Fibroblast of pulmonary artery (primary cell): ENCODE results near the gene SLC34A1.

ENCODE experiments used
- DNase-seq: peaks from one replicate; pipeline ENCODE4 v3.0.0-alpha.2; 2010; ENCODE audit warnings: low read depth
- H3K4me3 ChIP-seq: replicated peaks from 2 replicates; pipeline ENCODE4 v1.5.1; 2011; ENCODE audit warnings: low read depth, mild to moderate bottlenecking, control low read depth, low read length, moderate library complexity
- TF ChIP-seq, protein P1 (sequence below): IDR thresholded peaks from 2 replicates; pipeline ENCODE4 v1.5.1; 2011; ENCODE audit warnings: mild to moderate bottlenecking, control low read depth, low read length, inconsistent platforms; ENCODE audit errors: missing control alignments

Gene SLC34A1

DNA sequence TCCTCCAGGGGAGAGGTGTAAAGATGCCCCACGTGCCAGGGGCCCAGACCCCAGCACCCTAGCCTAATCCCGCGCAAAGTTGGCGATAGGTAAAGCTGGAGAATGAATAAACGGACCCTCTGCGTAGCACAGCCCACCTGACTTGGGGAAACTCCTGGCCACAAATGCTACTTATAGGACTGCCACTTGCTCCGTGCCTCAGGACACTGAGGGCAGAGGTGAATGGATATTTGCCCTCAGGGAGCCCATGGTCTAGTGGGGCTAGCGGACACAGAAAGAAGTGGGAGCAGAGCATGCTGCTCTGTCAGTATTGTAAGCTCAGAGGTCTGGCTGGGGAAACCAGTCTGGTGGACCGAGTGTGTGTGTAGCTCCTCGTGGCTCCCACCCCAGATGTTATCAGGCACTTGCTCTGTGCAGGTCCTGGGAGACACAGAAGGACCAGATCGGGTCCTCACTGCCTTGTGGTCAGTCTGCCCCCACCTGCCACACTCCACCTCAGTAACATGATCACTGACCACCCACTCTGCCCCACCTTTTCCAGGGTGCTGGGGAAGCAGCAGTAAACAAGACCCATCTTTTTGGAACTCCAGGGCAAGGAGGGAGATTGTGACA lies 43.1 kb downstream of the SLC34A1 start:
- no peak for DNase-seq

DNA sequence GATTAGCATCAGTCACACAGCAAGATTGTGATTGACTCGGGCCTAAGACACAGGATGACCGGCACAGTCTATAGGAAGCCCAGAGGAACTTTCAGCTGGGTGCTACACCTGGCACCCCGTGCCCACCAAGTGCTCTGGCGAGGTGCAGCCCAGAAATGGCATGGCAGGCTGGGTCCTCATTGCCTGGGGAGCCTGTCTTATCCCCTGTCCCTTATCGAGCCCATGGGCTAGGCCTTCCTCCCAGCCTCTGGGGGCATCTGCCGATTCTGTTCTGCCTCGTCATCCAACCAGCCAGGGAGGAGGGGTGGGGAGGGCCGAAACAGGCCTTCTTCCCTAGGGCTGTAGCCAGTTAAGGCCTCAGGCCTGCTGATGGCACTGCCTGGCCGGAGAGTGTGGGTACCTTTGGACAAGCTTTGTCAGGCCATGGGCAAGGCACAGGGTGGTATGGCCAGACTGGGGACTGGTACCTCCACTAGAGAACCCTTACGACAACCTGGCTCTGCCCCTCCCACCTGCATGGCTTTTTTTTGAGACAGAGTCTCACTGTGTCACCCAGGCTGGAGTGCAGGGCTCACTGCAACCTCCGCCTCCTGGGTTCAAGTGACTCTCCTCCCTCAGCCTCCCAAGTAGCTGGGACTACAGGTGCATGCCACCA lies 43.8 kb downstream of the SLC34A1 start:
- TF ChIP-seq, protein P1, sequence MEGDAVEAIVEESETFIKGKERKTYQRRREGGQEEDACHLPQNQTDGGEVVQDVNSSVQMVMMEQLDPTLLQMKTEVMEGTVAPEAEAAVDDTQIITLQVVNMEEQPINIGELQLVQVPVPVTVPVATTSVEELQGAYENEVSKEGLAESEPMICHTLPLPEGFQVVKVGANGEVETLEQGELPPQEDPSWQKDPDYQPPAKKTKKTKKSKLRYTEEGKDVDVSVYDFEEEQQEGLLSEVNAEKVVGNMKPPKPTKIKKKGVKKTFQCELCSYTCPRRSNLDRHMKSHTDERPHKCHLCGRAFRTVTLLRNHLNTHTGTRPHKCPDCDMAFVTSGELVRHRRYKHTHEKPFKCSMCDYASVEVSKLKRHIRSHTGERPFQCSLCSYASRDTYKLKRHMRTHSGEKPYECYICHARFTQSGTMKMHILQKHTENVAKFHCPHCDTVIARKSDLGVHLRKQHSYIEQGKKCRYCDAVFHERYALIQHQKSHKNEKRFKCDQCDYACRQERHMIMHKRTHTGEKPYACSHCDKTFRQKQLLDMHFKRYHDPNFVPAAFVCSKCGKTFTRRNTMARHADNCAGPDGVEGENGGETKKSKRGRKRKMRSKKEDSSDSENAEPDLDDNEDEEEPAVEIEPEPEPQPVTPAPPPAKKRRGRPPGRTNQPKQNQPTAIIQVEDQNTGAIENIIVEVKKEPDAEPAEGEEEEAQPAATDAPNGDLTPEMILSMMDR: no peak
- no peak overlapping the region for H3K4me3 ChIP-seq
- no peak for DNase-seq

More for the DNA sequence above, 43.1 kb downstream of the SLC34A1 start:
- TF ChIP-seq, protein P1: no peak
- peak overlapping the region; percentile 72 for H3K4me3 ChIP-seq

DNA sequence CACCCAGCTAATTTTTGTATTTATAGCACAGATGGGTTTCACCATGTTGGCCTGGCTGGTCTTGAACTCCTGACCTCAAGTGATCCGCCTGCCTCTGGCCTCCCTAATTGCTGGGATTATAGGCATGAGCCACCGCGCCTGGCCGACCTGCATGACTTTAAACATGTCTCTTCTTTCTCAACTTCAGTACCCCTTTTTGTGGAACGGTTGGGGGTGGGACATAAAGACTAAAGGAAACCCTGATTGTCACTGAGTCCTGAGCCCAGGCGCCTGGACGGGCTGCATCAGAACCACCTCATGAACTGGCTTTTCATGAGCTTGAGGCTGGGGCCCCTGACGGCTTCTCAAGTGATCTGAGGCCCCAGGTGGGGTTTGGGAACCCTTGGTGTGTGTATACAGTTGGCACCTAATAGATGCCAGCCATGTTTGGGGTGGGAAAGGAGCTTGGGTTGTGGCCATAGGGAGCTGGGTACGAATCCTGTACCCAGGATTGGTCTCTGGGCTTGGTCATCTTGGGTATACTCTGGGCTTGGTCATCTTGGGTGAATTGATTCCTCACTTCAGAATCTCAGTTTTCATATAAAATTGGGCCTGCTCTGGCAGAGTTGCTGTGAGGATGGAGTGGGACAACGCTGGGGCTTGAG lies 44.5 kb downstream of the SLC34A1 start:
- no peak for DNase-seq
- TF ChIP-seq, protein P1: no peak
- H3K4me3 ChIP-seq: no peak overlapping the region

DNA sequence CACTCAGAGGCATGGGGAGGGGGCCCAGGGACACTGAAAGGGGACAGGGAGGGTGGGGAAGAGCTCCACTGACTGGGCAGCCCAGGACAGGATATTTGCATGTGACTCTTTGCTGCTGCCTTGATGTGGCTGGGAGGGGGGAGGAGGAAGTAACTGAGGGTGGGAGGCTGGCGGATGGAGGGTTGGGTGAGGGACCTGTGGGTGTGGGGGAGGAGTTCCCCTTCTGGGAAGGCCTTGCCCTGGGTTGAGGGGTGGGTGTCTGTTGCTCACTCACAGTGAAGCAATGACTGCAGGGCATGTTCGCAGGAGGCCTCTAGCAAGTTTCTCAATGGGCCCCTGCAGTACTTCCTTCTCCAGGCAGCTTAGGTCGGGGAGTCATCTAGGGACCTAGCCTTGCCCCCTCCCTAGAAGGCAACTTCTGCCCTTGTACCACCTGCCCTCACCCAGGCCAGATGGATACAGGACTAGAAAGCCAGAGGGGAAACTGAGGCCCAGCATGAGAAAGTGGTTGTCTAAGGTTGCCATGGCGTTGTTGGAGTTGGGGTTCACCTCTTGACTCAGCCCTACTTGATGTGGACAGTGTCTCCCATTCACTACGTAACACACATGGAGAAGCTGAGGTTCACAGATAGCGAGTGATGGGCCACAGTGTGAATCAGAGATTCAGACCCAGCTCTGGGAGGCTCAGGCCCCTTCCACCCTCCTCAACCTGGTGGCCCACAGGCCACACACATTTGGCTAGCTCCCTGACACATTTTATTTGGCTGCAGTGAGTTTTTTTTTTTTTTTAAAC lies 45.2 kb downstream of the SLC34A1 start:
- H3K4me3 ChIP-seq: no peak overlapping the region
- TF ChIP-seq, protein P1: no peak
- no peak for DNase-seq

DNA sequence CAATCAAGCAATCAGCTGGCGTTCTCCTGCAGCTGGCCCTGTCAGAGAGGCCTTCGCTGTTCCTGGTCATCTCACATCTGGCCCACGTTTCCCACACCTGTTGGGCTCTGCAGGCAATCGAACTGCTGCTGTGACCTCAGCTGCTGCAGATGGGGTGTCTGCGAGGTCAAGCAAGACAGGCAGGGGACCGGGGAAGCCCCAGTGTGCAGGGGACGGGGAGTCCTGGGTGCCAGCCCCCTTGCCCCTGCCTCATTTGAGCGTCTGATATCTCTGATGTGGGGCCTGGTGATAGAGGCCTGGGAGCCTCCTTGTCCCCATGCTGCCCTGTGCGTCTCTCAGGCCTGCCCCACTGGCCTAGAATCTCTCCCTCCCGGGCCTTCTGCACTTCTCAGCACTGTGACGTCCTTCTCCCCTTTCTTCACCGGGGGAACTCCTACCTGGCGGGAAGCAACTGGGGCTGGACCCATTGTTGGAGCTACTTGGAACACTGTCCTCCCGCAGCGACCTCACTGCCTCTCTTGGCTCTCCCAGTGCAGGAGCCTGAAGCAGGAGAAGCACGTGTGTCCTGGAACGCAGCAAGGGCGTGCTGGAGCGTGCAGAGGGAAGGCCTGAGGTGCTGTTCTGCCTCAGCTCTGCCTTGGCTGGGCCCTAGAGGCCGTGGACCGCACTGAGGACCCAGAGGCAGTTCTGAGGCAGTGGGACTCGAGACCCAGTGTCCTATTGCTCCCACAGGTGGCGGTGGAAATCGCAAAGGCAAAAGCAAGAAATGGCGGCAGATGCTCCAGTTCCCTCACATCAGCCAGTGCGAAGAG lies 46.1 kb downstream of the SLC34A1 start:
- H3K4me3 ChIP-seq: no peak overlapping the region
- TF ChIP-seq, protein P1: no peak
- DNase-seq: no peak

DNA sequence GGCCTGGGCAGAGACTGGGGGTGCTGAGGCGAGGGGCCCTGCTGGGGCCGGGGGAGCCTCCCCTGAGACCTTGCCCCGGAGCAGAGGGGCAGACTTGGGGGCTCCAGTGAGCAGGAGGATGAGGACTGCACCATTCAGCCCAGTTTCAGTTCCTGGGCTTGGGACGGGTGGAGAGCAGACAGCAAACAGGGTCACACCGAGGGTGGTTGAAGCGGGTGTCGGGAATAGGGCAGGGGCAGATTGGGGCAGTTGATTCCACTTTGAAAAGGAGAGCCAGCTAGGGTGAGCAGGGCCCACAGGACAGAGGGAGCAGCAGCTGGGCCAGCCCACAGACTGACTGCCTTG lies 46.7 kb downstream of the SLC34A1 start:
- DNase-seq: no peak
- TF ChIP-seq, protein P1: no peak
- no peak overlapping the region for H3K4me3 ChIP-seq
